Measurements from ENCODE around the gene HIP1. TPM values are rescaled to one million over a fixed set of nuclear protein-coding genes. Genes with fewer than 3 reads are reported as not detected.
"Not testable (repeated sequence)": the region's sequence is repeated elsewhere in the genome, so short reads cannot be mapped to it uniquely, and the experiment has no call there.

The HIP1 gene
- total and polyA plus RNA-seq, 12 donors: 7.0 to 32.4 (median 23.4) TPM

DNA sequence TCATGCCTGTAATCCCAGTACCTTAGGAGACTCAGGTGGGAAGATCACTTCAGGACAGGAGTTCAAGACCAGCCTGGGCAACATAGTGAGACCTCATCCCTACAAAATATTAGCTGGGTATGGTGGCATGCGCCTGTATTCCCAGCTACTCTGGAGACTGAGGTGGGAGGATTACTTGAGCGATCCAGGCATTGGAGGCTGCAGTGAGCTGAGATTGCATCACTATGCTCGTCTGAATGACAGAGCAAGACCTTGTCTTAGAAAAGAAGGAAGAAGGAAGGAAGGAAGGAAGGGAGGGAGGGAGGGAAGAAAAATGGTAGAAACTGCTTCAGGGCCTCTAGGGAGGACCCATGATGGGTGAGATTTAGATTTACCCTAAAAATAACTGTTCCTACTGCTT, 134.3 kb downstream of the HIP1 start:
- H3K27ac ChIP-seq: peak overlapping the region in 1 of 10 donors; percentile 7
- H3K4me1 ChIP-seq: peaks cover 0 to 25% (median 5%) of the 10 kb centered on the region in 9 donors
- TF ChIP-seq CTCF (IDR thresholded peaks at IDR 0.05): no peak
- H3K4me3 ChIP-seq: no peak overlapping the region
- H3K27me3 ChIP-seq: no peaks in the 10 kb centered on the region
- WGBS, 2 donors: 73 to 81% methylated on average over 3 of the region's 3 CpGs
- intact Hi-C loops (cut with DNase I): no loop called here
- peaks cover 0 to 8% (median 0%) of the 10 kb centered on the region in 9 donors for H3K36me3 ChIP-seq
- no peak for DNase-seq
- no peaks in the 10 kb centered on the region for H3K9me3 ChIP-seq
- no peak for ATAC-seq

GRCh38 chr7:75602831-75603230, 135.9 kb downstream of the HIP1 start:
- H3K9me3 ChIP-seq; DNase-seq; H3K27me3 ChIP-seq; H3K4me3 ChIP-seq; intact Hi-C loops (cut with DNase I); ATAC-seq; H3K27ac ChIP-seq: not testable (repeated sequence)
- peaks cover 0 to 17% (median 0%) of the 10 kb centered on the region in 9 donors for H3K36me3 ChIP-seq
- peaks cover 0 to 39% (median 11%) of the 10 kb centered on the region in 9 donors for H3K4me1 ChIP-seq
- 93 to 96% methylated on average over 9 of the region's 9 CpGs for WGBS, 2 donors

- Histone ChIP-seq H3K27me3 (no peaks in the 10 kb centered on the region), H3K36me3 (peaks cover 0 to 22% (median 0%) of the 10 kb centered on the region in 9 donors), H3K9me3 (no peaks in the 10 kb centered on the region), H3K4me3 (no peak overlapping the region), H3K4me1 (peaks cover 0 to 52% (median 11%) of the 10 kb centered on the region in 9 donors), H3K27ac (no peak overlapping the region)
- ATAC-seq (no peak), DNase-seq (no peak)
- 96 to 97% methylated on average over 6 of the region's 6 CpGs for WGBS, 2 donors
- TF ChIP-seq CTCF (IDR thresholded peaks at IDR 0.05): no peak
- intact Hi-C loops (cut with DNase I): no loop called here
Observed at GRCh38 chr7:75601539-75601938, 137.2 kb downstream of the HIP1 start.

DNA sequence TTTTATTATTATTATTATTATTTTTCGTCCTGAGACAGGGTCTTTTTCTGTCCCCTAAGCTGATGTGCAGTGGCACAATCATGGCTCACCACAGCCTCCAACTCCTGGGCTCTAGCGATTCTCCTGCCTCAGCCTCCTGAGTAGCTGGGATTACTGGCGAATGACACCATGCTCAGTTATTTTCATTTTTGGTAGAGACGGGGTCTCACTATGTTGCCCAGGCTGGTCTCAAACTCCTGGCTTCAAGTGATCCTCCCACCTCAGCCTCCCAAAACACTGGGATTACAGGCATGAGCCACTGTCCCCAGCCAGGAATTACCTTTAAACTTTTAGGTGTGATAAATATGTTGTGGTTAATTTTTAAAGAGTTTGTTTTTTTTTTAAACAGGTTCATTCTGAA, 138.0 kb downstream of the HIP1 start:
- H3K27me3 ChIP-seq; H3K4me3 ChIP-seq; H3K9me3 ChIP-seq; ATAC-seq; intact Hi-C loops (cut with DNase I); H3K27ac ChIP-seq; DNase-seq: not testable (repeated sequence)
- peaks cover 0 to 53% (median 11%) of the 10 kb centered on the region in 9 donors for H3K4me1 ChIP-seq
- 82 to 86% methylated on average over 4 of the region's 4 CpGs for WGBS, 2 donors
- H3K36me3 ChIP-seq: peaks cover 0 to 28% (median 0%) of the 10 kb centered on the region in 9 donors

DNA sequence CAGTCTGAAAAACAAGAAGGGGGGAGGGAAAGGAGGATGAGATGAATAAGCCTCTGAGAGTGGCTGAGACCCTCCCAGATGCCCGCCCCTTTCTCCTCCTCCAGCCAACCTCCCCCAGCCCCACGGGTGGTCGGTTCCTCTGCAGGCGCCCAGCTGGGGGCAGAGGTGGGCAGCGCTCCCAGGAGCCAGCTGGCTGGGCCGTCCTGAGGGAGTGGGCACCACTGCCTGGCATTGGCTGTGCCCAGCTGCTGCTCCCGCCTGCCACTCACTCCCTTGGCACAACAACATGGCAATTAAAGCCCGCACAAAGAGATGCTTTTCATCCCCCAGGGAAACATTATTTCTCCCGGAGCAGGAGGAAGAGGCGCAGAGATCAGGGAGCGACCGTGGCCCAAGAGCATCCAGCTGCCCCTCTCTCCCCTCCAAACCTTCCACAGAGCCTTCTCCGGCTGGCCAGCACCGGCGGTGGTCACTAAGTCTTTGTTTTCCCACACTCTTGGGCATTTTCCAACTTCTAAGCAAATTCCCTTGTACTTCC, 139.4 kb downstream of the HIP1 start:
- no peak for TF ChIP-seq CTCF (IDR thresholded peaks at IDR 0.05)
- H3K36me3 ChIP-seq: peaks cover 0 to 40% (median 0%) of the 10 kb centered on the region in 9 donors
- ATAC-seq: peak in 7 of 8 donors; percentile 22 to 64 (median 46)
- 37 to 49% methylated on average over 12 to 15 of the region's 15 CpGs for WGBS, 2 donors
- intact Hi-C loops (cut with DNase I): no loop called here
- no peaks in the 10 kb centered on the region for H3K27me3 ChIP-seq
- no peaks in the 10 kb centered on the region for H3K9me3 ChIP-seq
- peak overlapping the region in 3 of 10 donors; percentile 5 to 20 (median 17) for H3K4me3 ChIP-seq
- DNase-seq: peak in 1 of 2 donors; percentile 21
- peaks cover 0 to 42% (median 11%) of the 10 kb centered on the region in 9 donors for H3K4me1 ChIP-seq
- H3K27ac ChIP-seq: peak overlapping the region in 8 of 10 donors; percentile 21 to 76 (median 62)
